ENCODE results near the gene IMP4. TPM values are rescaled to one million over a fixed set of nuclear protein-coding genes. Genes with fewer than 3 reads are reported as not detected.

The IMP4 gene
- total and polyA plus RNA-seq, 2 of the 13 experiments (the other 11 are each of a cell fraction or from before 2014, with no cell fraction given), result 142 to 158 TPM

DNA sequence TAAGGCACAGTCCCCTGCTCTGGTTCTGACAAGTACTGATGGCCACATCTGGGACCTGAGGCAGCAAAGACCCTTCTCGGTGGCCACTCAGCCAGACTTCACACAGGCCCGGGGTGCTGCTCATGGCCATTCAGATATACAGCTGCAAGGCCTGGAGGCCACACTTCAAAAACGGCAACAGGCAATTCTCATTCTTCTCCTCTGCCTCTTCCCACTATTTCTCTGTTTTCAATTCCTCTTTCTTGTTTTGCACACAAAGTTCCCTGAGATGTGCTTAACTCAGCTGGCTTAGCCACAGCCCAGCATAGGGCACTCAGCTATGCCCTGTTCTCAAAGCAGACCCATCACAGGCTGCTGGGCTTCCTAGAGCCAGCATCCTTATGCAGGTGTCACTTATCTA is 43.0 kb downstream of the IMP4 start:
- ChIA-PET POLR2A (no interaction called here), CTCF (ENCODE audit: low intra/inter-chr PET ratio, low total read pairs) (no interaction called here)
- no peak for FAIRE-seq
- WGBS (ENCODE audit: low lambda C conversion rate), result 50% methylated on average over 2 of the region's 3 CpGs
- no peak for ATAC-seq
- H3K79me2 ChIP-seq (ENCODE audit: insufficient read depth, low read length), result no peaks in the 10 kb centered on the region
- H2AFZ ChIP-seq (ENCODE audit: low read length), result no peak overlapping the region
- no peak overlapping the region for H3K9ac ChIP-seq (ENCODE audit: insufficient read depth, low read depth, low read length)
- no peaks in the 10 kb centered on the region for H3K9me3 ChIP-seq (ENCODE audit: low read length)
- no peak for DNase-seq (ENCODE audit: low spot score)
- no peak overlapping the region for H3K4me3 ChIP-seq (replicated peaks in 1 of 3; ENCODE audit: insufficient read depth in 1 of 3, low read depth in 2 of 3, low read length in 3 of 3)
- H4K20me1 ChIP-seq (ENCODE audit: insufficient read depth, low read length), result no peaks in the 10 kb centered on the region
- in situ Hi-C loops (cut with HindIII; ENCODE audit: extremely low pct_ligation_motif_present, low pct_unique_long_range_greater_than_20kb) (no loop called here), intact Hi-C loops (cut with micrococcal nuclease; ENCODE audit: unreplicated experiment) (no loop called here)
- no TSS peak for BruUV-seq (replicated peaks)
- peaks cover 3 to 35% of the 10 kb centered on the region in 2 experiments; a peak in 4 of 5 replicates for H3K27me3 ChIP-seq (ENCODE audit: control insufficient read depth in 1 of 2, insufficient read depth in 2 of 2, low read length in 2 of 2)
- peaks cover 9% of the 10 kb centered on the region for H3K4me1 ChIP-seq (ENCODE audit: insufficient read depth, low read length)
- H3K27ac ChIP-seq (ENCODE audit: extremely low read length, insufficient read depth, low read length), result no peak overlapping the region
- H3K36me3 ChIP-seq (replicated peaks in 1 of 2; ENCODE audit: control insufficient read depth in 1 of 2, insufficient read depth in 2 of 2, low read length in 2 of 2), result no peaks in the 10 kb centered on the region
- no peak for TF ChIP-seq ZNF614 (CRISPR knock-in tag; IDR thresholded peaks at IDR 0.05; ENCODE audit: borderline replicate concordance)
- TF ChIP-seq ETV6 (CRISPR knock-in tag; conservative IDR thresholded peaks at IDR 0.05), result no peak
- TF ChIP-seq, protein P1, sequence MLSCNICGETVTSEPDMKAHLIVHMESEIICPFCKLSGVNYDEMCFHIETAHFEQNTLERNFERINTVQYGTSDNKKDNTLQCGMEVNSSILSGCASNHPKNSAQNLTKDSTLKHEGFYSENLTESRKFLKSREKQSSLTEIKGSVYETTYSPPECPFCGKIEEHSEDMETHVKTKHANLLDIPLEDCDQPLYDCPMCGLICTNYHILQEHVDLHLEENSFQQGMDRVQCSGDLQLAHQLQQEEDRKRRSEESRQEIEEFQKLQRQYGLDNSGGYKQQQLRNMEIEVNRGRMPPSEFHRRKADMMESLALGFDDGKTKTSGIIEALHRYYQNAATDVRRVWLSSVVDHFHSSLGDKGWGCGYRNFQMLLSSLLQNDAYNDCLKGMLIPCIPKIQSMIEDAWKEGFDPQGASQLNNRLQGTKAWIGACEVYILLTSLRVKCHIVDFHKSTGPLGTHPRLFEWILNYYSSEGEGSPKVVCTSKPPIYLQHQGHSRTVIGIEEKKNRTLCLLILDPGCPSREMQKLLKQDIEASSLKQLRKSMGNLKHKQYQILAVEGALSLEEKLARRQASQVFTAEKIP (CRISPR knock-in tag; IDR thresholded peaks at IDR 0.05; ENCODE audit: borderline replicate concordance), result no peak
- TF ChIP-seq REL (CRISPR knock-in tag; conservative IDR thresholded peaks at IDR 0.05), result no peak
- no peak for TF ChIP-seq USF2 (IDR thresholded peaks at IDR 0.05; ENCODE audit: low read depth, low read length)
- no peak for TF ChIP-seq USF2 (CRISPR knock-in tag; IDR thresholded peaks at IDR 0.05; ENCODE audit: borderline replicate concordance)
- no peak for TF ChIP-seq GPN1 (CRISPR knock-in tag; IDR thresholded peaks at IDR 0.05; ENCODE audit: borderline replicate concordance)
- TF ChIP-seq ZNF766 (CRISPR knock-in tag; IDR thresholded peaks at IDR 0.05; ENCODE audit: borderline replicate concordance), result no peak
- H3K4me2 ChIP-seq (ENCODE audit: low read depth, low read length), result no peak overlapping the region
